ENCODE data around the gene SRBD1.

- TF ChIP-seq POLR2A (IDR thresholded peaks at IDR 0.05; ENCODE audit: low read depth, low read length): no peak
- no peak for TF ChIP-seq POLR2AphosphoS5 (IDR thresholded peaks at IDR 0.05; ENCODE audit: low read depth, low read length)
Observed at GRCh38 chr2:45494978-45495293, 116.1 kb downstream of the SRBD1 start.
